GM11168 (cell line): ENCODE data around the gene KMT2C.
"Not testable (repeated sequence)": the region's sequence is repeated elsewhere in the genome, so short reads cannot be mapped to it uniquely, and the experiment has no call there.

Source experiments
- in situ Hi-C: fragments of 300-500 bp; cut with MboI; formaldehyde crosslinking; loops from one replicate; pipeline ENCODE4 v1.12.0; 2022; ENCODE audit warnings: low sequenced_read_pairs; ENCODE audit not compliant: unreplicated experiment

Gene KMT2C

GRCh38 chr7:152241301-152241700, 194.5 kb downstream of the KMT2C start:
- in situ Hi-C loops, result not testable (repeated sequence)

GRCh38 chr7:152236306-152236705, 199.5 kb downstream of the KMT2C start:
- in situ Hi-C loops, result not testable (repeated sequence)

GRCh38 chr7:152234421-152234820, 201.4 kb downstream of the KMT2C start:
- in situ Hi-C loops, result not testable (repeated sequence)

- in situ Hi-C loops, result no loop called here
These were observed 204.7 kb downstream of the KMT2C start for GRCh38 chr7:152231089-152231488.

GRCh38 chr7:152219556-152219955, 216.2 kb downstream of the KMT2C start:
- in situ Hi-C loops, result not testable (repeated sequence)

GRCh38 chr7:152208766-152209165, 227.0 kb downstream of the KMT2C start:
- in situ Hi-C loops, result not testable (repeated sequence)

- in situ Hi-C loops, result not testable (repeated sequence)
These were observed 231.4 kb downstream of the KMT2C start for GRCh38 chr7:152204417-152204816.

GRCh38 chr7:152203095-152203494, 232.7 kb downstream of the KMT2C start:
- in situ Hi-C loops, result no loop called here

GRCh38 chr7:152202056-152202455, 233.7 kb downstream of the KMT2C start:
- in situ Hi-C loops, result no loop called here

GRCh38 chr7:152200395-152200794, 235.4 kb downstream of the KMT2C start:
- in situ Hi-C loops, result no loop called here

- in situ Hi-C loops, result no loop called here
These were observed 239.4 kb downstream of the KMT2C start for GRCh38 chr7:152196391-152196790.

GRCh38 chr7:152193880-152194279, 241.9 kb downstream of the KMT2C start:
- in situ Hi-C loops, result no loop called here

GRCh38 chr7:152189061-152189460, 246.7 kb downstream of the KMT2C start:
- in situ Hi-C loops, result no loop called here

GRCh38 chr7:152185558-152185957, 250.2 kb downstream of the KMT2C start:
- in situ Hi-C loops, result no loop called here

- in situ Hi-C loops, result no loop called here
These were observed 255.2 kb downstream of the KMT2C start for GRCh38 chr7:152180587-152180986.

- in situ Hi-C loops, result no loop called here
These were observed 255.8 kb downstream of the KMT2C start for GRCh38 chr7:152180048-152180447.

GRCh38 chr7:152178405-152179058, 257.3 kb downstream of the KMT2C start:
- in situ Hi-C loops, result no loop called here

- in situ Hi-C loops, result no loop called here
These were observed 258.0 kb downstream of the KMT2C start for GRCh38 chr7:152177681-152178404.

- in situ Hi-C loops, result no loop called here
These were observed 259.0 kb downstream of the KMT2C start for GRCh38 chr7:152176797-152177196.

- in situ Hi-C loops, result no loop called here
These were observed 262.3 kb downstream of the KMT2C start for GRCh38 chr7:152173372-152174070.

- in situ Hi-C loops, result no loop called here
These were observed 273.5 kb downstream of the KMT2C start for GRCh38 chr7:152162287-152162686.
